Measurements from ENCODE around the gene ANXA7.

Gene ANXA7

GRCh38 chr10:73414230-73414945, 530 bp upstream of the ANXA7 start:
- Histone ChIP-seq H3K27ac (no peak overlapping the region), H3K4me3 (IDR thresholded peaks at IDR 0.05; ENCODE audit: insufficient read depth, low read depth, low read length) (no peak overlapping the region), H2AFZ (ENCODE audit: low read depth) (peak overlapping the region; percentile 95), H3K27me3 (ENCODE audit: insufficient read depth, low read depth) (no peaks in the 10 kb centered on the region), H3K4me2 (peak overlapping the region; percentile 95), H3K9ac (peak overlapping the region; percentile 95), H4K20me1 (ENCODE audit: insufficient read depth) (no peaks in the 10 kb centered on the region), H3K4me1 (ENCODE audit: low read depth, poor library complexity, severe bottlenecking) (peaks cover 16% of the 10 kb centered on the region), H3K36me3 (ENCODE audit: insufficient read depth) (no peaks in the 10 kb centered on the region), H3K79me2 (ENCODE audit: insufficient read depth, low read depth) (peaks cover 38% of the 10 kb centered on the region)
- TF ChIP-seq, protein P1, sequence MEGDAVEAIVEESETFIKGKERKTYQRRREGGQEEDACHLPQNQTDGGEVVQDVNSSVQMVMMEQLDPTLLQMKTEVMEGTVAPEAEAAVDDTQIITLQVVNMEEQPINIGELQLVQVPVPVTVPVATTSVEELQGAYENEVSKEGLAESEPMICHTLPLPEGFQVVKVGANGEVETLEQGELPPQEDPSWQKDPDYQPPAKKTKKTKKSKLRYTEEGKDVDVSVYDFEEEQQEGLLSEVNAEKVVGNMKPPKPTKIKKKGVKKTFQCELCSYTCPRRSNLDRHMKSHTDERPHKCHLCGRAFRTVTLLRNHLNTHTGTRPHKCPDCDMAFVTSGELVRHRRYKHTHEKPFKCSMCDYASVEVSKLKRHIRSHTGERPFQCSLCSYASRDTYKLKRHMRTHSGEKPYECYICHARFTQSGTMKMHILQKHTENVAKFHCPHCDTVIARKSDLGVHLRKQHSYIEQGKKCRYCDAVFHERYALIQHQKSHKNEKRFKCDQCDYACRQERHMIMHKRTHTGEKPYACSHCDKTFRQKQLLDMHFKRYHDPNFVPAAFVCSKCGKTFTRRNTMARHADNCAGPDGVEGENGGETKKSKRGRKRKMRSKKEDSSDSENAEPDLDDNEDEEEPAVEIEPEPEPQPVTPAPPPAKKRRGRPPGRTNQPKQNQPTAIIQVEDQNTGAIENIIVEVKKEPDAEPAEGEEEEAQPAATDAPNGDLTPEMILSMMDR (conservative IDR thresholded peaks at IDR 0.05; ENCODE audit: low read depth, low read length) = no peak

DNA sequence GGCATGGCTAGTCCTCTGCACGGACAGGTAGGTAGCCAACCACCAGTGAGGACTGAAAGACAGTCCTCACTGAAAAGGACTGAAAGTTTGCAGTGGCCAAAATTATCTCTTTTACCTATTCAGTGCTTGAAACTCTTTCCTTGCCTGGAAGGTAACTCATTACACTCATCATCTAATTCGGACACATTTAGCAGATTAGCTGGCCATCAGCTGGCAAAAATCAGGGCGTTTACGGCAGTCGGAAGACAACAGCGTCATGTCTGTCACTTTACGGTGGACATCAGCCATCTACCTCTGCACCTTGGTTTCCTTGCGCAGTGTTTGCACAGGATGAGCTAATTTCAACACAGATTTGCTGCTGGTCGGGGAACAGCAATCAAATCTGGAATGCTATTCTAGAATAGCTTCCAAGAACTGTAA, 740 bp downstream of the ANXA7 start:
- H3K4me3 ChIP-seq (IDR thresholded peaks at IDR 0.05; ENCODE audit: insufficient read depth, low read depth, low read length) = no peak overlapping the region
- H2AFZ ChIP-seq (ENCODE audit: low read depth) = peak overlapping the region; percentile 95
- H3K27me3 ChIP-seq (ENCODE audit: insufficient read depth, low read depth) = no peaks in the 10 kb centered on the region
- peaks cover 51% of the 10 kb centered on the region for H3K79me2 ChIP-seq (ENCODE audit: insufficient read depth, low read depth)
- TF ChIP-seq, protein P1 (conservative IDR thresholded peaks at IDR 0.05; ENCODE audit: low read depth, low read length) = no peak
- H3K36me3 ChIP-seq (ENCODE audit: insufficient read depth) = no peaks in the 10 kb centered on the region
- H3K4me2 ChIP-seq = peak overlapping the region; percentile 74
- H3K4me1 ChIP-seq (ENCODE audit: low read depth, poor library complexity, severe bottlenecking) = peaks cover 16% of the 10 kb centered on the region
- peak overlapping the region; percentile 95 for H3K27ac ChIP-seq
- peak overlapping the region; percentile 95 for H3K9ac ChIP-seq
- peaks cover 7% of the 10 kb centered on the region; the same call in 1 of the 2 replicates for H4K20me1 ChIP-seq (ENCODE audit: insufficient read depth)

DNA sequence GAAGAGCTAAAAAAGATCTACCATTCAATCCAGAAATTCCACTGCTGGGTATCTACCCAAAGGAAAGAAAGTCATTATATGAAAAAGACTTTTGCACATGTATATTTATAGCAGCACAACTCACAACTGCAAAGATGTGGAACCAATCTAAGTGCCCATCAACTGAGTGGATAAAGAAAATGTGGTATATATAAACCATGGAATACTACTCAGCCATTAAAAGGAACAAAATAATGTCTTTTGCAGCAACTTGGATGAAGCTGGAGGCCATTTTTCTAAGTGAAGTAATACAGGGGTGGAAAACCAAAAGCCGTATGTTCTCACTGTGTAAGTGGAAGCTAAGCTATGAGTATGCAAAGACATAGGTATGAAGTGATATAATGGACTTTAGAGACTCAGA, 3.0 kb downstream of the ANXA7 start:
- H3K4me1 ChIP-seq (ENCODE audit: low read depth, poor library complexity, severe bottlenecking) = peaks cover 16% of the 10 kb centered on the region
- H3K9ac ChIP-seq = no peak overlapping the region
- no peak overlapping the region for H3K27ac ChIP-seq
- TF ChIP-seq, protein P1 (conservative IDR thresholded peaks at IDR 0.05; ENCODE audit: low read depth, low read length) = no peak
- H3K79me2 ChIP-seq (ENCODE audit: insufficient read depth, low read depth) = peaks cover 73% of the 10 kb centered on the region
- H3K4me3 ChIP-seq (IDR thresholded peaks at IDR 0.05; ENCODE audit: insufficient read depth, low read depth, low read length) = no peak overlapping the region
- H3K36me3 ChIP-seq (ENCODE audit: insufficient read depth) = no peaks in the 10 kb centered on the region
- no peak overlapping the region for H3K4me2 ChIP-seq
- peaks cover 16% of the 10 kb centered on the region for H4K20me1 ChIP-seq (ENCODE audit: insufficient read depth)
- no peaks in the 10 kb centered on the region for H3K27me3 ChIP-seq (ENCODE audit: insufficient read depth, low read depth)
- H2AFZ ChIP-seq (ENCODE audit: low read depth) = no peak overlapping the region

DNA sequence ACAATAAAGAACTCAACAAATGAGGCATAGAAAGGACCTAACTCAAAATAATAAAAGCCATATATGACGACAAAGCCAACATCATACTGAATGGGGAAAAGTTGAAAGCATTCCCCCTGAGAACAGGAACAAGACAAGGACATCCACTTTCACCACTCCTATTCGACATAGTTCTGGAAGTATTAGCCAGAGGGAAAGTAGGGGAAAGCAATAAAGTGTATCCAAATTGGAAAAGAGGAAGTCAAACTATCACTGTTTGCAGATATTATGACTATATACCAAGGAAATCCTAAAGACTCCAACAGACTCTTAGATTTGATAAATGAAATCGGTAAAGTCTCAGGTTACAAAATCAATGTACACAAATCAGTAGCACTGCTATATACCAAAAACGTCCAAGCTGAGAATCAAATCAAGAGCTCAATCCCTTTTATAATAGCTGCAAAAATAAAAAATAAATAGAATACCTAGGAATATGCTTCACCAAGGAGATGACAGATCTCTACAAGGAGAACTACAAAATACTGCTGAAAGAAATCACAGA, 4.8 kb downstream of the ANXA7 start:
- no peak overlapping the region for H3K9ac ChIP-seq
- peaks cover 16% of the 10 kb centered on the region for H4K20me1 ChIP-seq (ENCODE audit: insufficient read depth)
- peaks cover 91% of the 10 kb centered on the region for H3K79me2 ChIP-seq (ENCODE audit: insufficient read depth, low read depth)
- peaks cover 10% of the 10 kb centered on the region for H3K4me1 ChIP-seq (ENCODE audit: low read depth, poor library complexity, severe bottlenecking)
- no peak overlapping the region for H3K4me2 ChIP-seq
- TF ChIP-seq, protein P1 (conservative IDR thresholded peaks at IDR 0.05; ENCODE audit: low read depth, low read length) = no peak
- no peaks in the 10 kb centered on the region for H3K36me3 ChIP-seq (ENCODE audit: insufficient read depth)
- H3K27ac ChIP-seq = no peak overlapping the region
- H3K27me3 ChIP-seq (ENCODE audit: insufficient read depth, low read depth) = no peaks in the 10 kb centered on the region
- no peak overlapping the region for H3K4me3 ChIP-seq (IDR thresholded peaks at IDR 0.05; ENCODE audit: insufficient read depth, low read depth, low read length)
- no peak overlapping the region for H2AFZ ChIP-seq (ENCODE audit: low read depth)
